HG03457 (cell line): ENCODE data around the gene PTPDC1.
"Not testable (repeated sequence)": the region's sequence is repeated elsewhere in the genome, so short reads cannot be mapped to it uniquely, and the experiment has no call there.

ENCODE experiments used
- ATAC-seq: cut with Tn5 transposase; IDR thresholded peaks from one replicate; pipeline ENCODE4 v1.9.1; 2021; ENCODE audit warnings: moderate number of reproducible peaks; ENCODE audit not compliant: unreplicated experiment

Gene PTPDC1

GRCh38 chr9:94094219-94095145, 10.2 kb downstream of the PTPDC1 start:
- not testable (repeated sequence) for ATAC-seq

- no peak for ATAC-seq
Measured at GRCh38 chr9:94096819-94097577, 12.7 kb downstream of the PTPDC1 start.

DNA sequence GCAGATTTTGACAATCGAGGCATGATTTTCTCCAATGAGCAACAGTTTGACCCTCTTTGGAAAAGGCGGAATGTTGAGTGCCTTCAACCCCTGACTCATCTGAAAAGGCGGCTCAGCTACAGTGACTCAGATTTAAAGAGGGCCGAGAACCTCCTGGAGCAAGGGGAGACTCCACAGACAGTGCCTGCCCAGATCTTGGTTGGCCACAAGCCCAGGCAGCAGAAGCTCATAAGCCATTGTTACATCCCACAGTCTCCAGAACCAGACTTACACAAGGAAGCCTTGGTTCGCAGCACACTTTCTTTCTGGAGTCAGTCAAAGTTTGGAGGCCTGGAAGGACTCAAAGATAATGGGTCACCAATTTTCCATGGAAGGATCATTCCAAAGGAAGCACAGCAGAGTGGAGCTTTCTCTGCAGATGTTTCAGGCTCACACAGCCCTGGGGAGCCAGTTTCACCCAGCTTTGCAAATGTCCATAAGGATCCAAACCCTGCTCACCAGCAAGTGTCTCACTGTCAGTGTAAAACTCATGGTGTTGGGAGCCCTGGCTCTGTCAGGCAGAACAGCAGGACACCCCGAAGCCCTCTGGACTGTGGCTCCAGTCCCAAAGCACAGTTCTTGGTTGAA, 13.6 kb downstream of the PTPDC1 start:
- no peak for ATAC-seq

- ATAC-seq = no peak
Measured at GRCh38 chr9:94100152-94100879, 16.1 kb downstream of the PTPDC1 start.

DNA sequence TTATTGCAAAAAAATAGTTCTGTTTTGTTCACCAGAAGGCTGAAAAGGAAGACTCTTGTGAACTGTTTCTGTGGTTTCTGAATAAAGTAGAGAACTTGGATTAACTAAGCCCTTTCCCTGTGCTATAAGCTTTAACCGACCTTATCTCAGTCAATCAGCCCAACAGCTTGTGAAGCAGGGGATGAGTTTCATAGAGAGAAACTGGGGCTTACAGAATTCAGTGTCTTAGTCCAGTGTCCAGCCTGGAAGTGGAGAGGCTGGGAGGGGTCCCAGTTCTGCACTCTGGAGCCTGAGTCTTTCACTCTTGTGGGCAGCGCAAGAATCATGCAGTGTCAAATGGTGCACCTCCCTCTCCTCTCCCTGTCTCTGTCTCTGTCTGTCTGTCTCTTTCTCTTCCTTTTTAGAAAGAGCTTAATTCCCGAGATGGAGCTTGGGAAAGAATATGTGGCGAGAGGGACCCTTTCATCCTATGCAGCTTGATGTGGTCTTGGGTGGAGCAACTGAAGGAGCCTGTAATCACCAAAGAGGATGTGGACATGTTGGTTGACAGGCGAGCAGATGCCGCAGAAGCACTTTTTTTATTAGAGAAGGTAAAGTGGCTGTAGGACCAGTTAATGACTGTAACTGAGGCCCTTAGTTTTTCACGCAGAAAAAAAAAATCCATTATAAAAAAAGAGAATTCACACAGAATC, 17.0 kb downstream of the PTPDC1 start:
- no peak for ATAC-seq

DNA sequence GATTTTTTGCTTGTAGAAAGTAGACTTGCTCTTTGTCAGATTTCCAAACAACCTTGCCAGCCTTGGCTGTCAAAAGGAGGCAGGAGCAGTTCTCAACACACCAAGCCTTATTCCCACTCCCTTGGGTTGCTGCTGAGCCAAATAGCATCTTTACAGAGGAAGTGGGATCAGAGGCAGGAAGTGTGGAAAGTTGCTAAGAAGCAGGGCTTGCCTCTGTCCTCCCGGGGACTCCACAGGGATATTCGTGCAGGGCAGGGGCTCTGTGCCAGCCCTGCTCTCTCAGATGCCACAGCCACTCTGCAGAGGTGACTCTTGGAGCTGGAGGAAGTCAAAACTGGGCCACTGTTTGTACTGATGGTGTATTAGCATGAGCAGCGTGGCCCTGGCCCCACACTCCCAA, 24.3 kb downstream of the PTPDC1 start:
- ATAC-seq = no peak

DNA sequence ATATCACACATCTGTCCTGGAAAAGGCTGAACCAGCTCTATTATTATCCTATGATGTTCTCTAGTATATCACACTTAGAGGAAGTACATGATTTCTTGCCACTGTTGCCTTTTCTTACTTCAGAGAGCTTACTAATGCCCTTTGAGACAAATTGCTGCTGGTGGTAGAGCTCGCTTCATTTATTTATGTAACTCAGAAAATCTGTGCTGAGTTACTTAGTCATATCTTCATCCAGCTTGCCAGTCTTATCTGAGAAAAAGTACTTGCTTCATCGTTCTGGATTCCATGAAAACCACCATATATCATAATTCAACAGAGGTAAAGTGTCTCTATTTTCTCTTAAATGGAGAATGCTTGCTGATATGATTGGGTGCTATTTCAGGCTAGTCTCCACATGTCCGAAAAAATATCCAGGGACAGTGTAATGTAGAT, 26.6 kb downstream of the PTPDC1 start:
- no peak for ATAC-seq

GRCh38 chr9:94111446-94111845, 27.2 kb downstream of the PTPDC1 start:
- no peak for ATAC-seq

DNA sequence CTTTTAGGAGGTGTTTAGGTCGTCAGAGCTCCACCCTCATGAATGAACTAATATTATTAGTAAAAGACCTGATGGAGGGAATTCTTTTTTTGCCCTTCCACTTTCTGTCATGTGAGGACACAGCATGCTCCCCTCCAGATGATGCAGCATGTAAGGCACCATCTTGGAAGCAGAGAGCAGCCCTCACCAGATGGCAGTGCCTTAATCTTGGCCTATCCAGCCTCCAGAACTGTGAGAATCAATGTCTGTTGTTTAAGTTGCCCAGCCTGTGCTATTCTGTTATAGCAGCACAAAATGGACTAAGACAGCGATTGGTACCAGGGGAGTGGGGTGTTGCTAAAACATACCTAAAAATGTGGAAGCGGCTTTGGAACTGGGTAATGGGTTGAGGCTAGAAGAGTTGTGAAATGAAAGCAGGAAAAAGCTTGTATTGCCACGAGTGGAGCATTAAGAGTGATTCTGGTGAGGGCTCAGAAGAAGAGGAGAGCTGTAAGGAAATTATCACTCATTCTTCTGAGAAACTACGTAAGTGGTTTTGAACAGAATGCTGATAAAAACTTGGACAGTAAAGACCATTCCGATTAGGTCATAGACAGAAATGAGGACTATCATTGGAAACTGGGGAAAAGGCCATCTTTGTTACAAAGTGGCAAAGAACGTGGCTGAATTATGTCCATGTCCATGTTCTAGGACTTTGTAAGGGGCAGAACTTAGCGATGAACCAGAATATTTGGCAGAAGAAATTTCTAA, 28.6 kb downstream of the PTPDC1 start:
- ATAC-seq = no peak

DNA sequence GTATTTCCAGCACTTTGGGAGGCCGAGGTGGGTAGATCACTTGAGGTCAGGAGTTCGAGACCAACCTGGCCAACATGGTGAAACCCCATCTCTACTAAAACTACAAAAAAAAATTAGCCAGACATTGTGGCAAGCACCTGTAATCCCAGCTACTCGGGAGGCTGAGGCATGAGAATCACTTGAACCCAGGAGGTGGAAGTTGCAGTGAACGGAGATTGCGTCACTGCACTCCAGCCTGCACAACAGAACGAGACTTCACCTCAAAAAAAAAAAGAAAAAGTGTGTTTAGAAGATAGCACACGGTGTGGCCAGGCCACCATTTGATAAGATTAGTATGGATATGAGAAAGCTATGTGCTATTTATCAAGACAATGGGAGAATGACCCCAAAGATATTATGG, 35.8 kb downstream of the PTPDC1 start:
- ATAC-seq = not testable (repeated sequence)

DNA sequence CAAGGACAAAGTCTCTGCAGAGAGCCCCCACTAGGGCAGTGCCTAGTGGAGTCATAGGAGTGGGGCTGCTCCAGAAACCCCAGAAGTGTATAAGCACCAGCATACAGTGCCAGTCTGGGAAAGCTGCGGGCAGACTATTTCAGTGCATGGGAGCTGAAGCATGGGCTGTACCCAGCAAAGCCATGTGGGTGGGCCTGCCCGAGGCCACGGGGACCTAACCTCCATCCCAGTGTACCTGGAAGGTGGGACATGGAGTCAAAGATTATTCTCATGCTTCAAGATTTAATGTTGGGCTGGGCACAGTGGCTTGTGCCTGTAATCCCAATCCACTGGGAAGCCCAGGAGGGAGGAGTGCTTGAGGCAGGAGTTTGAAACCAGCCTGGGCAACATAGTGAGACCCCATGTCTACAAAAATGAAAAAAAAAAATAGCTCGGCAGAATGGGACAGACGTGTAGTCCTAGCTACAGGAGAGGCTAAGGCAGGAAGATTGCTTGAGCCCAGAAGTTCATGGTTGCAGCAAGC, 36.7 kb downstream of the PTPDC1 start:
- no peak for ATAC-seq

DNA sequence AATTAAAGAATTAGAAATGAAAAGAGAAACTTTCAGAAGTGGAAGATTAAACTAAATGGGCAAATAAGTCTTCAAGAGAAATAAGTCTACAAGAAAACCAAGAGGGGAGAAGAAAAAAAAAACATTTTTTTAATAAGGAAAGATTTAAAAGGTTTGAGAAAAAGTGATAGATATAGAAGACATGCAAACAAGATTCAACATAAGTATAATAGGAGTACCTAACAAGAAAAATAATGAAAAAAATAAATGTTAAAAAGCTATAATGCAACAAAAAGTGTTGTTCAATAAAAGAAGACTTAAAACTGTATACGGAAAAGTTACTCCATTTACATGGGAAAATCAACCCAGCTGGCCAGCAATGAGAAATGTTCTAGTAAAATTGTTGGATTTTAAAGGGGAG, 42.6 kb downstream of the PTPDC1 start:
- no peak for ATAC-seq

GRCh38 chr9:94127806-94128205, 43.5 kb downstream of the PTPDC1 start:
- no peak for ATAC-seq

- no peak for ATAC-seq
Measured at GRCh38 chr9:94128580-94128979, 44.3 kb downstream of the PTPDC1 start.

DNA sequence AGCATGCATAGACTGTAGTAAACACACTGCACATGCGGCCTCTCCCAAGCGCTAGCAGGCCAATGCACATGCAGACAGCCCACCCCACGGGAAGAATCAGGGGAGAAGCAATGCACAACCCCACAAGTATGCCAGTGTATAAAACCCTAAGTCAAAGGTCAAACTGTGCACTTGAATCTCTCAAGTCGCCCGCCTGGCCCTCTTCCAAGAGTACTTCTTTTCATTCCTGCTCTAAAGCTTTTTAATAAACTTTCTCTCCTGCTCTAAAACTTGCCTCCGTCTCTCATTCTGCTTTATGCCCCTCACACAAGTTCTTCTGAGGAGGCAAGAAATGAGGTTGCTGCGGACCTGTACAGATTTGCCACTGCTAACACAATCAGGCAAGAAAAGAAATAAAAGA, 50.4 kb downstream of the PTPDC1 start:
- ATAC-seq = no peak

GRCh38 chr9:94135222-94135621, 51.0 kb downstream of the PTPDC1 start:
- no peak for ATAC-seq

DNA sequence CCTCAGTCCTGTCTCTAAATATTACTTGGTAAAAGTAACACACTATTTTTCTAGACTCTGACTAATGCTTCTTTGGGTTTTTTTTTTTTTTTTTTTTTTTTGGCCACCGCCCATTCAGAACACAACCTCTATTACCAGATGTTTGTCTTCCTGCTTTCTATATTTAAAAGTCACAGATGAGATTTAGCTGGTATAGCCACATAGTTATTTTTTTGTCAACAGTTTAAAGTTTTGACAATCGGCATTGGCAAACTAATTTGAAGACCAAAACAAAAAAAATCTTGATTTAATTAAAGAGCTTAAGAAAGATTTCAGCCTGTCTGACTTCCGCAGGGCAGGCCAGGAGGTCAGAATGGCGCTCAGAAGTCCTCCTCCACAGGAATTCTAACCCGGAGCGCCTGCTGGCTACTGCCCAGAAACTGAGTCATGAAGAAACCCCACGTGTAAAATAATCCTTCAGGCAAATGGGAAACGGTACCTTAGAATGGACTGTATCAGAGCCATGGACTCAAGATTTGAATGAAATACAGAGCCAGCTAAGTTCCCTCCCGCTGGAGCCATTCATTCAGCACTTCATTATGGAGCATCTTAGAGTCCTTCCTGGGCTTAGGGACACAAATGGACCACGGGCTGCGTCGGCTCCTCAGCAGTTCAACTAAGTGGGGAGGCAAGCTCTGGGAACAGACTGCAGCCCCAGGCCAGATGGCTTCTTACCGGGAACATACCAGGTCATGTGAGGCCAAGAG, 55.6 kb downstream of the PTPDC1 start:
- no peak for ATAC-seq

GRCh38 chr9:94140418-94140780, 56.1 kb downstream of the PTPDC1 start:
- ATAC-seq = no peak
